ENCODE results near the gene C5AR1.
"Not testable (repeated sequence)": the region's sequence is repeated elsewhere in the genome, so short reads cannot be mapped to it uniquely, and the experiment has no call there.

Gene C5AR1

GRCh38 chr19:47336765-47337718 is 27.4 kb downstream of the C5AR1 start:
- peak; percentile 51 for DNase-seq

GRCh38 chr19:47339196-47339880 is 29.7 kb downstream of the C5AR1 start:
- no peak for DNase-seq

- DNase-seq: no peak
Measured at GRCh38 chr19:47340477-47341208, 31.0 kb downstream of the C5AR1 start.

- DNase-seq: no peak
Measured at GRCh38 chr19:47341734-47342133, 32.1 kb downstream of the C5AR1 start.

- no peak for DNase-seq
Measured at GRCh38 chr19:47343194-47343802, 33.6 kb downstream of the C5AR1 start.

- DNase-seq: no peak
Measured at GRCh38 chr19:47344425-47344824, 34.8 kb downstream of the C5AR1 start.

GRCh38 chr19:47346024-47346423 is 36.4 kb downstream of the C5AR1 start:
- DNase-seq: not testable (repeated sequence)

- peak; percentile 99 for DNase-seq
Measured at GRCh38 chr19:47348819-47349795, 39.4 kb downstream of the C5AR1 start, which contains the start of gene DHX34. Gene DHX34, plus strand, starts transcription at chr19:47349315. Its CDS starts 3,716 bp downstream, at chr19:47353031.

GRCh38 chr19:47350630-47351029 is 41.0 kb downstream of the C5AR1 start:
- no peak for DNase-seq

- peak; percentile 14 for DNase-seq
Measured at GRCh38 chr19:47351548-47351947, 41.9 kb downstream of the C5AR1 start.

GRCh38 chr19:47352095-47352494 is 42.4 kb downstream of the C5AR1 start:
- no peak for DNase-seq

GRCh38 chr19:47353307-47353712 is 43.6 kb downstream of the C5AR1 start:
- DNase-seq: no peak

- DNase-seq: no peak
Measured at GRCh38 chr19:47356900-47357299, 47.2 kb downstream of the C5AR1 start.

GRCh38 chr19:47357788-47358680 is 48.4 kb downstream of the C5AR1 start:
- DNase-seq: peak; percentile 13

GRCh38 chr19:47358936-47359335 is 49.3 kb downstream of the C5AR1 start:
- DNase-seq: no peak

- no peak for DNase-seq
Measured at GRCh38 chr19:47362321-47362720, 52.7 kb downstream of the C5AR1 start.

- DNase-seq: no peak
Measured at GRCh38 chr19:47363758-47364531, 54.3 kb downstream of the C5AR1 start.

GRCh38 chr19:47365455-47365854 is 55.8 kb downstream of the C5AR1 start:
- DNase-seq: not testable (repeated sequence)

GRCh38 chr19:47370045-47370611 is 60.5 kb downstream of the C5AR1 start:
- no peak for DNase-seq
